Liver (tissue), 9 donors: ENCODE measurements around the gene MED15. TPM values are rescaled to one million over a fixed set of nuclear protein-coding genes. Genes with fewer than 3 reads are reported as not detected.

ENCODE experiments used
- DNase-seq: peaks from one replicate; pipeline ENCODE4 v3.0.0-alpha.2; 2017; ENCODE audit warnings: low spot score
- H3K27ac ChIP-seq, 2 donors: one replicate each; pipeline ENCODE4 v1.7.0; 2013; ENCODE audit warnings: inconsistent platforms in 2 of 2, low read length in 2 of 2, control low read depth in 1 of 2, low read depth in 1 of 2, mild to moderate bottlenecking in 1 of 2
- H3K27me3 ChIP-seq, 4 donors: one replicate each; pipeline versions ENCODE4 v1.6.1 to v1.7.0; 2013; ENCODE audit warnings: low read length in 3 of 4, inconsistent platforms in 1 of 4, mild to moderate bottlenecking in 1 of 4, moderate library complexity in 1 of 4; ENCODE audit not compliant: control insufficient read depth in 4 of 4, insufficient read depth in 4 of 4
- H3K36me3 ChIP-seq, 4 donors: one replicate each; pipeline versions ENCODE4 v1.6.1 to v1.7.0; 2013; ENCODE audit warnings: low read length in 3 of 4, mild to moderate bottlenecking in 3 of 4, low read depth in 1 of 4, moderate library complexity in 1 of 4; ENCODE audit not compliant: control insufficient read depth in 4 of 4, insufficient read depth in 3 of 4
- H3K4me1 ChIP-seq, 4 donors: one replicate each; pipeline versions ENCODE4 v1.6.1 to v1.7.0; 2013; ENCODE audit warnings: low read length in 3 of 4, mild to moderate bottlenecking in 3 of 4, moderate library complexity in 1 of 4; ENCODE audit not compliant: control insufficient read depth in 4 of 4, insufficient read depth in 4 of 4
- H3K4me3 ChIP-seq, 3 donors: one replicate each; pipeline versions ENCODE4 v1.6.1 to v1.7.0; 2013; ENCODE audit warnings: low read length in 3 of 3, control low read depth in 1 of 3, low read depth in 1 of 3, mild to moderate bottlenecking in 1 of 3
- H3K9ac ChIP-seq, 2 donors: one replicate each; pipeline ENCODE4 v1.7.0; 2013; ENCODE audit warnings: low read length in 2 of 2, mild to moderate bottlenecking in 2 of 2, moderate library complexity in 2 of 2, control low read depth in 1 of 2, low read depth in 1 of 2
- H3K9me3 ChIP-seq, 4 donors: one replicate each; pipeline versions ENCODE4 v1.6.1 to v1.7.0; 2013; ENCODE audit warnings: low read length in 3 of 4; ENCODE audit not compliant: control insufficient read depth in 4 of 4
- EGR1 ChIP-seq, 2 donors: IDR thresholded peaks; 2 replicates each; pipeline ENCODE4 v1.6.1; 2016 to 2018; ENCODE audit warnings: antibody characterized with exemption in 2 of 2, low read depth in 2 of 2
- FOXA1 ChIP-seq: IDR thresholded peaks from 2 replicates; pipeline ENCODE4 v1.6.1; 2016; ENCODE audit warnings: antibody characterized with exemption
- FOXA2 ChIP-seq: IDR thresholded peaks from 2 replicates; pipeline ENCODE4 v1.6.1; 2016; ENCODE audit warnings: antibody characterized with exemption
- GABPA ChIP-seq, 2 donors: IDR thresholded peaks in 1 of 2; conservative IDR thresholded peaks in 1 of 2; 2 replicates each; pipeline ENCODE4 v1.6.1; 2016; ENCODE audit warnings: antibody characterized with exemption in 2 of 2, mild to moderate bottlenecking in 1 of 2, moderate library complexity in 1 of 2
- HNF4A ChIP-seq, 2 donors: conservative IDR thresholded peaks; 2 replicates each; pipeline ENCODE4 v1.6.1; 2016; ENCODE audit warnings: antibody characterized with exemption in 2 of 2, mild to moderate bottlenecking in 2 of 2
- JUND ChIP-seq, 2 donors: IDR thresholded peaks; 2 replicates each; pipeline ENCODE4 v1.6.1; 2016; ENCODE audit warnings: antibody characterized with exemption in 2 of 2
- NR2F2 ChIP-seq: IDR thresholded peaks from 2 replicates; pipeline ENCODE4 v1.6.1; 2016; ENCODE audit warnings: antibody characterized with exemption
- RAD21 ChIP-seq, 2 donors: IDR thresholded peaks; 2 replicates each; pipeline ENCODE4 v1.6.1; 2016; ENCODE audit warnings: antibody characterized with exemption in 2 of 2, mild to moderate bottlenecking in 2 of 2
- RXRA ChIP-seq, 2 donors: IDR thresholded peaks; 2 replicates each; pipeline ENCODE4 v1.6.1; 2017 to 2018; ENCODE audit warnings: antibody characterized with exemption in 2 of 2, mild to moderate bottlenecking in 1 of 2
- SP1 ChIP-seq: IDR thresholded peaks from 2 replicates; pipeline ENCODE4 v1.6.1; 2018; ENCODE audit warnings: antibody characterized with exemption, mild to moderate bottlenecking
- TAF1 ChIP-seq: conservative IDR thresholded peaks from 2 replicates; pipeline ENCODE4 v1.6.1; 2016; ENCODE audit warnings: antibody characterized with exemption, mild to moderate bottlenecking
- WGBS: extraction: QIAGEN DNeasy Blood & Tissue Kit; methylation state at CpG from one replicate; pipeline ENCODE4 v1.1.7; 2013; 5-methylcytosine and 5-hydroxymethylcytosine counted together
- polyA plus RNA-seq, 2 donors: library from polyadenylated mRNA; stranded (reverse) in 1 of 2; unstranded in 1 of 2; fragments of 200-250 nt in 1 of 2; fragments of >200 nt in 1 of 2; fragmentation: Nextera tagmentation in 1 of 2; extraction: Ambion mirVana in 1 of 2; gene quantifications; one replicate each; pipeline versions ENCODE4 v1.2.1 to v1.2.3, GENCODE V29; 2013 to 2015
- total RNA-seq, 2 donors: library from RNA; depleted of rRNA; stranded (reverse); fragments of >200 nt; gene quantifications; one replicate each; pipeline ENCODE4 v1.2.3, GENCODE V29; 2014
- TF ChIP-seq, protein P1 (sequence below): IDR thresholded peaks from 2 replicates; pipeline ENCODE4 v1.6.1; 2016; ENCODE audit warnings: antibody characterized with exemption
- TF ChIP-seq, protein P2 (sequence below): IDR thresholded peaks from 2 replicates; pipeline ENCODE4 v1.6.1; 2016; ENCODE audit warnings: antibody characterized with exemption
- TF ChIP-seq, protein P3 (sequence below): IDR thresholded peaks from 2 replicates; pipeline ENCODE4 v1.6.1; 2016; ENCODE audit warnings: antibody characterized with exemption
- TF ChIP-seq, protein P4 (sequence below): IDR thresholded peaks from 2 replicates; pipeline ENCODE4 v1.6.1; 2016; ENCODE audit warnings: antibody characterized with exemption, mild to moderate bottlenecking
- TF ChIP-seq, protein P5 (sequence below): fragments of 150-350 bp; IDR thresholded peaks from 2 replicates; pipeline ENCODE4 v1.5.1; 2017; ENCODE audit warnings: improper control_type of control experiment, low read depth, low read length; ENCODE audit not compliant: missing input control
- donor health status: healthy.
- donor health status: healthy.
- donor health status: healthy.
- donor health status: healthy.
- donor health status: healthy.

MED15 gene
- total and polyA plus RNA-seq, 4 donors: 9.7 to 28.0 (median 16.2) TPM

DNA sequence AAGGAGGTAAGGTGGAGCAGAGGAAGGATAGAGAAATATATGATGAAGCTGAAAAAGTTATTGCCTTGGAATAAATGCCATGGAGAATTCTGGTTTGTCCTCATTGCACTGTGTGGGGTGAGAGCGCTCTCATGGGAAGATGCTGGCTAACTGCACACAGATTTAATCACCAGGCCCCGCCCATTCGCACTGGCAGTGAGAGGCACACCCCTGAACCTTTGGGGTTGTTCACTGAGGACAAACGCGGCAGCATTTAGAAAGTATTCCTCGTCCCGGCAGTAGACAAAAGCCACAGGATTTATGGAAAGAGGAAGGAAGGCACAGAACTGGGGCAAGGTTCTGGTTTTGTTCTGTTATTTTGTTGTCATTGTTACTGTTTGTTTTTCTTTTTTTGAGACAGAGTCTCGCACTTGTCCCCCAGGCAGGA lies 70.2 kb downstream of the MED15 start:
- no peak overlapping the region for H3K9ac ChIP-seq
- no peaks in the 10 kb centered on the region for H3K4me1 ChIP-seq
- H3K27ac ChIP-seq: no peak overlapping the region
- H3K4me3 ChIP-seq: no peak overlapping the region
- H3K27me3 ChIP-seq: no peaks in the 10 kb centered on the region
- peak; percentile 43 for DNase-seq
- H3K36me3 ChIP-seq: peaks cover 9 to 54% (median 18%) of the 10 kb centered on the region in 4 donors
- 81% methylated on average over 8 of the region's 8 CpGs for WGBS
- no peaks in the 10 kb centered on the region for H3K9me3 ChIP-seq
- no peak for TF ChIP-seq SP1
- no peak for TF ChIP-seq NR2F2
- no peak for TF ChIP-seq RXRA (IDR thresholded peaks at IDR 0.05)
- no peak for TF ChIP-seq JUND (IDR thresholded peaks at IDR 0.05)
- no peak for TF ChIP-seq TAF1
- no peak for TF ChIP-seq RAD21 (IDR thresholded peaks at IDR 0.05)
- TF ChIP-seq, protein P1, sequence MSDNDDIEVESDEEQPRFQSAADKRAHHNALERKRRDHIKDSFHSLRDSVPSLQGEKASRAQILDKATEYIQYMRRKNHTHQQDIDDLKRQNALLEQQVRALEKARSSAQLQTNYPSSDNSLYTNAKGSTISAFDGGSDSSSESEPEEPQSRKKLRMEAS: no peak
- TF ChIP-seq, protein P2, sequence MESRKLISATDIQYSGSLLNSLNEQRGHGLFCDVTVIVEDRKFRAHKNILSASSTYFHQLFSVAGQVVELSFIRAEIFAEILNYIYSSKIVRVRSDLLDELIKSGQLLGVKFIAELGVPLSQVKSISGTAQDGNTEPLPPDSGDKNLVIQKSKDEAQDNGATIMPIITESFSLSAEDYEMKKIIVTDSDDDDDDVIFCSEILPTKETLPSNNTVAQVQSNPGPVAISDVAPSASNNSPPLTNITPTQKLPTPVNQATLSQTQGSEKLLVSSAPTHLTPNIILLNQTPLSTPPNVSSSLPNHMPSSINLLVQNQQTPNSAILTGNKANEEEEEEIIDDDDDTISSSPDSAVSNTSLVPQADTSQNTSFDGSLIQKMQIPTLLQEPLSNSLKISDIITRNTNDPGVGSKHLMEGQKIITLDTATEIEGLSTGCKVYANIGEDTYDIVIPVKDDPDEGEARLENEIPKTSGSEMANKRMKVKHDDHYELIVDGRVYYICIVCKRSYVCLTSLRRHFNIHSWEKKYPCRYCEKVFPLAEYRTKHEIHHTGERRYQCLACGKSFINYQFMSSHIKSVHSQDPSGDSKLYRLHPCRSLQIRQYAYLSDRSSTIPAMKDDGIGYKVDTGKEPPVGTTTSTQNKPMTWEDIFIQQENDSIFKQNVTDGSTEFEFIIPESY: no peak
- TF ChIP-seq, protein P3, sequence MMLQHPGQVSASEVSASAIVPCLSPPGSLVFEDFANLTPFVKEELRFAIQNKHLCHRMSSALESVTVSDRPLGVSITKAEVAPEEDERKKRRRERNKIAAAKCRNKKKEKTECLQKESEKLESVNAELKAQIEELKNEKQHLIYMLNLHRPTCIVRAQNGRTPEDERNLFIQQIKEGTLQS: no peak
- TF ChIP-seq FOXA1: no peak
- TF ChIP-seq, protein P4, sequence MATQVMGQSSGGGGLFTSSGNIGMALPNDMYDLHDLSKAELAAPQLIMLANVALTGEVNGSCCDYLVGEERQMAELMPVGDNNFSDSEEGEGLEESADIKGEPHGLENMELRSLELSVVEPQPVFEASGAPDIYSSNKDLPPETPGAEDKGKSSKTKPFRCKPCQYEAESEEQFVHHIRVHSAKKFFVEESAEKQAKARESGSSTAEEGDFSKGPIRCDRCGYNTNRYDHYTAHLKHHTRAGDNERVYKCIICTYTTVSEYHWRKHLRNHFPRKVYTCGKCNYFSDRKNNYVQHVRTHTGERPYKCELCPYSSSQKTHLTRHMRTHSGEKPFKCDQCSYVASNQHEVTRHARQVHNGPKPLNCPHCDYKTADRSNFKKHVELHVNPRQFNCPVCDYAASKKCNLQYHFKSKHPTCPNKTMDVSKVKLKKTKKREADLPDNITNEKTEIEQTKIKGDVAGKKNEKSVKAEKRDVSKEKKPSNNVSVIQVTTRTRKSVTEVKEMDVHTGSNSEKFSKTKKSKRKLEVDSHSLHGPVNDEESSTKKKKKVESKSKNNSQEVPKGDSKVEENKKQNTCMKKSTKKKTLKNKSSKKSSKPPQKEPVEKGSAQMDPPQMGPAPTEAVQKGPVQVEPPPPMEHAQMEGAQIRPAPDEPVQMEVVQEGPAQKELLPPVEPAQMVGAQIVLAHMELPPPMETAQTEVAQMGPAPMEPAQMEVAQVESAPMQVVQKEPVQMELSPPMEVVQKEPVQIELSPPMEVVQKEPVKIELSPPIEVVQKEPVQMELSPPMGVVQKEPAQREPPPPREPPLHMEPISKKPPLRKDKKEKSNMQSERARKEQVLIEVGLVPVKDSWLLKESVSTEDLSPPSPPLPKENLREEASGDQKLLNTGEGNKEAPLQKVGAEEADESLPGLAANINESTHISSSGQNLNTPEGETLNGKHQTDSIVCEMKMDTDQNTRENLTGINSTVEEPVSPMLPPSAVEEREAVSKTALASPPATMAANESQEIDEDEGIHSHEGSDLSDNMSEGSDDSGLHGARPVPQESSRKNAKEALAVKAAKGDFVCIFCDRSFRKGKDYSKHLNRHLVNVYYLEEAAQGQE: no peak
- TF ChIP-seq HNF4A (conservative IDR thresholded peaks at IDR 0.05): no peak
- no peak for TF ChIP-seq GABPA (IDR thresholded peaks at IDR 0.05 in 1 of 2, conservative IDR thresholded peaks at IDR 0.05 in 1 of 2)
- TF ChIP-seq FOXA2: no peak

DNA sequence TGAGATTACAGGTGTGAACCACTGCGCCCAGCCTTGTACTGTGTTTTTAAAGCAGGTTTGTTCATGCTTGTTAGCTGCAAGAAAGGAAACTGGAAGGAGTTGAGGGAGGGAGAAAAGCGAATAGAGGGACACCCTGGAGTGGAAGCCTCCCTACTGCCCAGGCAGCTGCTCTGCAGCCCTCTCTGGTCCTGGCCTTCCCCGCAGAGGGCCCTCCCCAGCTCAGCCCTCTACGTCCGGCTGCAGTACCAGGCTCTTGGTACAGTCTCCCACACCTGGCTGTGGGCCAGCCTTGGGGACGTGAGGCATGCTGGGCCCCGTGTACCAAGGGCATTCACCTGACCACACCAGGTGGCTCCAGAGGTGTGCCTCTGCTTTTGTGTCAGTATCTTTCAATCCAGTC lies 70.8 kb downstream of the MED15 start:
- peaks cover 9 to 56% (median 19%) of the 10 kb centered on the region in 4 donors for H3K36me3 ChIP-seq
- WGBS: 72% methylated on average over 7 of the region's 7 CpGs
- H3K9ac ChIP-seq: no peak overlapping the region
- TF ChIP-seq, protein P5, sequence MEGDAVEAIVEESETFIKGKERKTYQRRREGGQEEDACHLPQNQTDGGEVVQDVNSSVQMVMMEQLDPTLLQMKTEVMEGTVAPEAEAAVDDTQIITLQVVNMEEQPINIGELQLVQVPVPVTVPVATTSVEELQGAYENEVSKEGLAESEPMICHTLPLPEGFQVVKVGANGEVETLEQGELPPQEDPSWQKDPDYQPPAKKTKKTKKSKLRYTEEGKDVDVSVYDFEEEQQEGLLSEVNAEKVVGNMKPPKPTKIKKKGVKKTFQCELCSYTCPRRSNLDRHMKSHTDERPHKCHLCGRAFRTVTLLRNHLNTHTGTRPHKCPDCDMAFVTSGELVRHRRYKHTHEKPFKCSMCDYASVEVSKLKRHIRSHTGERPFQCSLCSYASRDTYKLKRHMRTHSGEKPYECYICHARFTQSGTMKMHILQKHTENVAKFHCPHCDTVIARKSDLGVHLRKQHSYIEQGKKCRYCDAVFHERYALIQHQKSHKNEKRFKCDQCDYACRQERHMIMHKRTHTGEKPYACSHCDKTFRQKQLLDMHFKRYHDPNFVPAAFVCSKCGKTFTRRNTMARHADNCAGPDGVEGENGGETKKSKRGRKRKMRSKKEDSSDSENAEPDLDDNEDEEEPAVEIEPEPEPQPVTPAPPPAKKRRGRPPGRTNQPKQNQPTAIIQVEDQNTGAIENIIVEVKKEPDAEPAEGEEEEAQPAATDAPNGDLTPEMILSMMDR: no peak
- no peak for TF ChIP-seq FOXA2
- no peak for TF ChIP-seq EGR1 (IDR thresholded peaks at IDR 0.05; ENCODE audit: low read depth in 2 of 2)
- TF ChIP-seq, protein P2: no peak
- no peak for TF ChIP-seq HNF4A (conservative IDR thresholded peaks at IDR 0.05)
- TF ChIP-seq, protein P3: no peak
- no peak for TF ChIP-seq TAF1
- no peak for TF ChIP-seq NR2F2
- no peak for TF ChIP-seq FOXA1
- TF ChIP-seq, protein P1: no peak
- H3K9me3 ChIP-seq: no peaks in the 10 kb centered on the region
- H3K4me3 ChIP-seq: no peak overlapping the region
- H3K4me1 ChIP-seq: no peaks in the 10 kb centered on the region
- H3K27me3 ChIP-seq: no peaks in the 10 kb centered on the region
- no peak overlapping the region for H3K27ac ChIP-seq
- no peak for DNase-seq
